Astrocyte of the cerebellum (primary cell): ENCODE data around the gene DIP2B.
"Not testable (repeated sequence)": the region's sequence is repeated elsewhere in the genome, so short reads cannot be mapped to it uniquely, and the experiment has no call there.

Experiments
- DNase-seq: peaks from one replicate; pipeline ENCODE4 v3.0.0-alpha.2; 2011; ENCODE audit warnings: low read depth
- H3K4me3 ChIP-seq: 2 replicates; pipeline ENCODE4 v1.5.1; 2011; ENCODE audit warnings: mild to moderate bottlenecking, low read depth, low read length, moderate library complexity
- CTCF ChIP-seq: IDR thresholded peaks from 2 replicates; pipeline ENCODE4 v1.5.1; 2012; ENCODE audit warnings: low read length, low read depth, moderate library complexity, mild to moderate bottlenecking; ENCODE audit errors: missing control alignments
- in situ Hi-C: cut with HindIII; loops from 2 replicates; pipeline ENCODE4 v1.10.0; 2017; ENCODE audit warnings: low sequenced_read_pairs

The DIP2B gene

GRCh38 chr12:50555471-50555885 is 50.7 kb downstream of the DIP2B start:
- no peak for TF ChIP-seq CTCF
- DNase-seq = no peak
- no peak overlapping the region for H3K4me3 ChIP-seq
- in situ Hi-C loops = no loop called here

GRCh38 chr12:50556273-50556672 is 51.5 kb downstream of the DIP2B start:
- no peak for TF ChIP-seq CTCF
- no peak for DNase-seq
- no peak overlapping the region for H3K4me3 ChIP-seq
- in situ Hi-C loops = no loop called here

- H3K4me3 ChIP-seq, in situ Hi-C loops: not testable (repeated sequence)
Observed at GRCh38 chr12:50556796-50557195, 52.0 kb downstream of the DIP2B start.

GRCh38 chr12:50557421-50557820 is 52.6 kb downstream of the DIP2B start:
- no peak for DNase-seq
- no peak overlapping the region for H3K4me3 ChIP-seq
- in situ Hi-C loops = no loop called here
- TF ChIP-seq CTCF = no peak

More at GRCh38 chr12:50556796-50557195, 52.0 kb downstream of the DIP2B start:
- DNase-seq = not testable (repeated sequence)

- no peak for TF ChIP-seq CTCF
- in situ Hi-C loops = no loop called here
- no peak for DNase-seq
- H3K4me3 ChIP-seq = no peak overlapping the region
Observed at GRCh38 chr12:50558970-50559369, 54.2 kb downstream of the DIP2B start.

GRCh38 chr12:50562520-50563433 is 58.0 kb downstream of the DIP2B start:
- in situ Hi-C loops = no loop called here
- no peak overlapping the region for H3K4me3 ChIP-seq
- no peak for DNase-seq
- TF ChIP-seq CTCF = no peak

GRCh38 chr12:50563434-50563787 is 58.6 kb downstream of the DIP2B start:
- no peak for DNase-seq
- no peak for TF ChIP-seq CTCF
- in situ Hi-C loops = no loop called here
- no peak overlapping the region for H3K4me3 ChIP-seq
